ENCODE measurements around the gene COL4A2.

DNA sequence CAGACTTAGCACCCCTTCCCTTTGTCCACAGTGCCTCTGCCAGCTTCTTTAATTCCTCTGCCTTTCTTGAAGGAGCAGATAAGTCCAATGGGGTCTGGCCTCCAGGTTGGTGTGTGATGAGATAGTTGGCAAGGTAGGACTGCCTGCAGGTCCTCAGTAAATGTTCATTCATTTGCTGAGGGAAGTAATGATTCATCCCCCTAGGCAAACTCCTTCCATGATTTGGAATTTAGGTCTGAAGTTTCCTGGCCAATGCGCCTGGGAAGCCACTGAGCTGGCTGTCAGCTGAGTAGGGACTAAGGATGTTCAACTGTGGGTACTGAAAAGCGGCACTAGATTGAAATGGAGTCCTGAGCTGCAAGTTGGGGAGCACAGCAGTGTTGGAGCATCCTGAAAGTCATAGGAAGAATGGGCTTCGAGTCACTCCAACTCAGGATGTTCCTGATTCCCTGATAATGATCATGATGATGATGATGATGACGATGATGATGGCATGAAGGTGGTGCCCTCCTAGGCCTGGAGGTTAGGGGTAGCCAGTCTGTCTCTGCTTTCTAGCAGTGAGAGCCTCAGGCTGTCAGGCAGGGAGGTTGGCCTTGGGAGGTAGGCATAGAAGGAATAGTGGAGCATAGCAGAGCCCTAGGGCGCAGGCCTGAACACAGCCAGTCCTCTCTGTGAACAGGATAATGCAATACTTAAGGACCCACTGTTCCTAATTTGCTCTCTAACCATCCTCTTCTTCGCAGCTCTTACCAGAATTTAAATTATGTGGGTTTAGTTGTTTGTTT lies 44.7 kb downstream of the COL4A2 start:
- TF ChIP-seq, protein P1, sequence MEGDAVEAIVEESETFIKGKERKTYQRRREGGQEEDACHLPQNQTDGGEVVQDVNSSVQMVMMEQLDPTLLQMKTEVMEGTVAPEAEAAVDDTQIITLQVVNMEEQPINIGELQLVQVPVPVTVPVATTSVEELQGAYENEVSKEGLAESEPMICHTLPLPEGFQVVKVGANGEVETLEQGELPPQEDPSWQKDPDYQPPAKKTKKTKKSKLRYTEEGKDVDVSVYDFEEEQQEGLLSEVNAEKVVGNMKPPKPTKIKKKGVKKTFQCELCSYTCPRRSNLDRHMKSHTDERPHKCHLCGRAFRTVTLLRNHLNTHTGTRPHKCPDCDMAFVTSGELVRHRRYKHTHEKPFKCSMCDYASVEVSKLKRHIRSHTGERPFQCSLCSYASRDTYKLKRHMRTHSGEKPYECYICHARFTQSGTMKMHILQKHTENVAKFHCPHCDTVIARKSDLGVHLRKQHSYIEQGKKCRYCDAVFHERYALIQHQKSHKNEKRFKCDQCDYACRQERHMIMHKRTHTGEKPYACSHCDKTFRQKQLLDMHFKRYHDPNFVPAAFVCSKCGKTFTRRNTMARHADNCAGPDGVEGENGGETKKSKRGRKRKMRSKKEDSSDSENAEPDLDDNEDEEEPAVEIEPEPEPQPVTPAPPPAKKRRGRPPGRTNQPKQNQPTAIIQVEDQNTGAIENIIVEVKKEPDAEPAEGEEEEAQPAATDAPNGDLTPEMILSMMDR (IDR thresholded peaks at IDR 0.05) = no peak
- TF ChIP-seq EZH2 (IDR thresholded peaks at IDR 0.05; ENCODE audit: borderline replicate concordance, insufficient read depth, low read depth, low read length, poor library complexity, severe bottlenecking) = no peak

Data from B cell (primary cell).